B cell (primary cell): ENCODE data around the gene NOC2L. TPM values are rescaled to one million over a fixed set of nuclear protein-coding genes. Genes with fewer than 3 reads are reported as not detected.

ENCODE experiments used
- ATAC-seq: fragments of 200-7000 bp; cut with Tn5 transposase; one replicate; pipeline ENCODE4 v1.10.0; 2021; ENCODE audit warnings: low read depth, mild to moderate bottlenecking, moderate number of reproducible peaks, moderate library complexity
- CTCF ChIA-PET: fragments of 350-600 bp; sonication (Branson Sonifier 250); formaldehyde crosslinking; loops from one replicate; lab custom pipeline; 2021; ENCODE audit warnings: antibody characterized with exemption, inconsistent platforms; lab: Charles Lee
- POLR2A ChIA-PET: fragments of 350-600 bp; sonication (Branson Sonifier 250); formaldehyde crosslinking; loops from one replicate; lab custom pipeline; 2021; ENCODE audit warnings: antibody characterized with exemption; lab: Charles Lee
- DNase-seq: peaks from one replicate; pipeline ENCODE4 v3.0.0; 2013
- H2AFZ ChIP-seq: 2 replicates; pipeline ENCODE4 v1.6.1; 2012; ENCODE audit warnings: mild to moderate bottlenecking, low read depth, low read length; ENCODE audit not compliant: insufficient read depth, poor library complexity, severe bottlenecking
- H3K27ac ChIP-seq, 2 donors: 1 replicate in 1 of 2; 2 replicates in 1 of 2; pipeline ENCODE4 v1.5.1; 2012 to 2013; ENCODE audit warnings: low read length in 2 of 2, mild to moderate bottlenecking in 2 of 2, moderate library complexity in 1 of 2
- H3K27me3 ChIP-seq, 4 experiments: fragments of 200-600 bp in 1 of 4; sonication (generic) in 1 of 4; replicated peaks in 1 of 4; 1 replicate in 2 of 4; 2 replicates in 2 of 4; pipeline versions ENCODE4 v1.6.1 to v1.7.0; 2013 to 2016; ENCODE audit warnings: low read length in 3 of 4, mild to moderate bottlenecking in 2 of 4, mixed read lengths in 1 of 4, moderate library complexity in 1 of 4; ENCODE audit not compliant: insufficient read depth in 4 of 4, control insufficient read depth in 3 of 4; ENCODE audit errors: control extremely low read depth in 1 of 4
- H3K36me3 ChIP-seq, 2 experiments: replicated peaks in 1 of 2; 1 replicate in 1 of 2; 2 replicates in 1 of 2; pipeline versions ENCODE4 v1.6.1 to v1.7.1; 2013; ENCODE audit warnings: low read length in 1 of 2; ENCODE audit not compliant: insufficient read depth in 2 of 2, control insufficient read depth in 1 of 2; ENCODE audit errors: control extremely low read depth in 1 of 2, extremely low read depth in 1 of 2
- H3K4me1 ChIP-seq, 2 donors: fragments of 200-600 bp in 1 of 2; sonication (generic) in 1 of 2; 1 replicate in 1 of 2; 2 replicates in 1 of 2; pipeline versions ENCODE4 v1.5.1 to v1.6.1; 2013 to 2017; ENCODE audit warnings: low read length in 2 of 2; ENCODE audit not compliant: control insufficient read depth in 2 of 2, insufficient read depth in 2 of 2
- H3K4me2 ChIP-seq: replicated peaks from 2 replicates; pipeline ENCODE3; 2012; ENCODE audit warnings: mild to moderate bottlenecking, low read depth, low read length; ENCODE audit not compliant: poor library complexity, severe bottlenecking
- H3K4me3 ChIP-seq, 5 experiments: fragments of 200-600 bp in 1 of 5; sonication (generic) in 1 of 5; 1 replicate in 3 of 5; 2 replicates in 2 of 5; pipeline versions ENCODE4 v1.5.1 to v1.7.0; 2011 to 2016; ENCODE audit warnings: low read length in 4 of 5, mild to moderate bottlenecking in 4 of 5, low read depth in 2 of 5, control low read depth in 1 of 5, moderate library complexity in 1 of 5; ENCODE audit not compliant: insufficient read depth in 1 of 5; ENCODE audit errors: control extremely low read depth in 1 of 5, extremely low read depth in 1 of 5
- H3K79me2 ChIP-seq: fragments of 200-600 bp; sonication (generic); one replicate; pipeline ENCODE4 v1.6.0; 2016; ENCODE audit warnings: low read length; ENCODE audit not compliant: control insufficient read depth, insufficient read depth
- H3K9ac ChIP-seq: fragments of 200-600 bp; sonication (generic); 2 replicates; pipeline ENCODE4 v1.6.1; 2017; ENCODE audit warnings: mild to moderate bottlenecking, low read length, moderate library complexity
- H3K9me3 ChIP-seq, 3 donors: one replicate each; pipeline versions ENCODE4 v1.6.1 to v1.7.1; 2013; ENCODE audit warnings: low read length in 2 of 3; ENCODE audit not compliant: control insufficient read depth in 2 of 3, insufficient read depth in 1 of 3; ENCODE audit errors: control extremely low read depth in 1 of 3
- H4K20me1 ChIP-seq: 2 replicates; pipeline ENCODE4 v1.6.0; 2012; ENCODE audit warnings: mild to moderate bottlenecking, low read length; ENCODE audit not compliant: insufficient read depth, control insufficient read depth, poor library complexity, severe bottlenecking
- H3K27ac Mint-ChIP-seq: one replicate; pipeline ENCODE4 v1.8.0; 2021; ENCODE audit warnings: mixed read lengths
- H3K27me3 Mint-ChIP-seq: one replicate; pipeline ENCODE4 v1.8.0; 2021; ENCODE audit warnings: mixed read lengths
- H3K4me1 Mint-ChIP-seq: one replicate; pipeline ENCODE4 v1.8.0; 2021; ENCODE audit warnings: mixed read lengths
- H3K4me3 Mint-ChIP-seq: one replicate; pipeline ENCODE4 v1.8.0; 2021; ENCODE audit warnings: mixed read lengths
- H3K9me3 Mint-ChIP-seq: one replicate; pipeline ENCODE4 v1.8.0; 2022; ENCODE audit warnings: mixed read lengths; ENCODE audit not compliant: insufficient read depth
- CTCF ChIP-seq: fragments of 200-600 bp; IDR thresholded peaks from one replicate; pipeline ENCODE4 v1.8.0; 2022; ENCODE audit warnings: antibody characterized with exemption, mild to moderate bottlenecking
- EZH2 ChIP-seq: IDR thresholded peaks from 2 replicates; pipeline ENCODE4 v1.6.1; 2012; ENCODE audit warnings: borderline replicate concordance, low read depth, mild to moderate bottlenecking, moderate library complexity, low read length; ENCODE audit not compliant: insufficient read depth, poor library complexity, severe bottlenecking
- WGBS: methylation state at CpG from one replicate; pipeline ENCODE4 v1.1.5; 2013; ENCODE audit warnings: missing lambda C conversion rate; ENCODE audit not compliant: insufficient coverage; 5-methylcytosine and 5-hydroxymethylcytosine counted together
- intact Hi-C: fragments of 100-400 bp; cut with micrococcal nuclease; formaldehyde crosslinking; loops from one replicate; pipeline ENCODE4 v1.10.0; 2022
- polyA plus RNA-seq: library from polyadenylated mRNA; depleted of rRNA; stranded (reverse); fragments of >200 nt; gene quantifications from 2 replicates; pipeline ENCODE4 v1.2.3, GENCODE V29; 2012
- total RNA-seq, 2 donors: library from RNA; stranded (reverse); fragments of 120-200 nt in 1 of 2; gene quantifications; 1 replicate in 1 of 2; 2 replicates in 1 of 2; pipeline versions ENCODE4 v1.2.3 to v1.2.4, GENCODE V29; 2013 to 2022

NOC2L gene
- total and polyA plus RNA-seq, 2 donors (not counting 1 experiment from before 2014, with no cell fraction given): 48.0 to 64.1 TPM

- H3K4me3 ChIP-seq: no peak overlapping the region
- no peak overlapping the region for H3K9ac ChIP-seq
- CTCF ChIA-PET: no interaction called here
- no peak overlapping the region for H3K27ac Mint-ChIP-seq
- POLR2A ChIA-PET: no interaction called here
- no peaks in the 10 kb centered on the region for H3K9me3 Mint-ChIP-seq
- peaks cover 0 to 5% (median 0%) of the 10 kb centered on the region in 3 donors for H3K9me3 ChIP-seq
- DNase-seq (no peak), ATAC-seq (no peak)
- peaks cover 22% of the 10 kb centered on the region for H3K4me1 Mint-ChIP-seq
- no peaks in the 10 kb centered on the region for H3K79me2 ChIP-seq
- 12% methylated on average over 46 of the region's 53 CpGs for WGBS
- TF ChIP-seq EZH2 (no peak), CTCF (no peak)
- no peak overlapping the region for H2AFZ ChIP-seq
- H4K20me1 ChIP-seq: no peaks in the 10 kb centered on the region
- H3K36me3 ChIP-seq: no peaks in the 10 kb centered on the region
- no peak overlapping the region for H3K4me3 Mint-ChIP-seq
- intact Hi-C loops: no loop called here
- H3K27me3 ChIP-seq: peaks cover 0 to 44% (median 13%) of the 10 kb centered on the region in 4 experiments
- H3K27ac ChIP-seq: no peak overlapping the region
- peaks cover 38% of the 10 kb centered on the region for H3K27me3 Mint-ChIP-seq
- H3K4me1 ChIP-seq: peaks cover 21 to 25% of the 10 kb centered on the region in 2 donors
- H3K4me2 ChIP-seq: no peak overlapping the region
Observed at GRCh38 chr1:909861-910310, 49.2 kb downstream of the NOC2L start.

- Mint-ChIP-seq H3K4me1 (peaks cover 22% of the 10 kb centered on the region), H3K4me3 (no peak overlapping the region), H3K27me3 (peaks cover 38% of the 10 kb centered on the region), H3K9me3 (no peaks in the 10 kb centered on the region), H3K27ac (no peak overlapping the region)
- H3K4me1 ChIP-seq: peaks cover 25 to 29% of the 10 kb centered on the region in 2 donors
- ChIA-PET POLR2A (no interaction called here), CTCF (interaction anchor here (1.0 kb wide), 1 partner anchor 39 kb away, joined by 3 read pairs; no protein-coding TSS in a partner anchor)
- peaks cover 0 to 45% (median 14%) of the 10 kb centered on the region in 4 experiments for H3K27me3 ChIP-seq
- H3K4me3 ChIP-seq: no peak overlapping the region
- no peaks in the 10 kb centered on the region for H4K20me1 ChIP-seq
- no peak overlapping the region for H3K9ac ChIP-seq
- no peak overlapping the region for H3K27ac ChIP-seq
- H3K79me2 ChIP-seq: no peaks in the 10 kb centered on the region
- WGBS: 100% methylated on average over 1 of the region's 16 CpGs
- no peaks in the 10 kb centered on the region for H3K36me3 ChIP-seq
- ATAC-seq: no peak
- no peak overlapping the region for H3K4me2 ChIP-seq
- peaks cover 0 to 6% (median 0%) of the 10 kb centered on the region in 3 donors for H3K9me3 ChIP-seq
- TF ChIP-seq CTCF (no peak), EZH2 (no peak)
- DNase-seq: no peak
- no peak overlapping the region for H2AFZ ChIP-seq
- intact Hi-C loops: no loop called here
Observed at GRCh38 chr1:908661-909060, 50.4 kb downstream of the NOC2L start.
